G401 (cell line): ENCODE data around the gene MRPS6. TPM values are rescaled to one million over a fixed set of nuclear protein-coding genes. Genes with fewer than 3 reads are reported as not detected.

ENCODE experiments used
- DNase-seq: peaks from one replicate; pipeline ENCODE4 v3.0.0-alpha.2; 2015; ENCODE audit warnings: low spot score
- in situ Hi-C: cut with HindIII; loops from 2 replicates; pipeline ENCODE4 v1.10.0; 2016; ENCODE audit warnings: low sequenced_read_pairs, mixed read lengths
- total RNA-seq: library from RNA; depleted of rRNA; stranded (reverse); fragments of >200 nt; shearing (Covaris generic); gene quantifications from 2 replicates; pipeline ENCODE4 v1.2.3, GENCODE V29; 2014; rRNA removed

The MRPS6 gene
- total RNA-seq: 53.8 and 118 TPM in 2 replicates

DNA sequence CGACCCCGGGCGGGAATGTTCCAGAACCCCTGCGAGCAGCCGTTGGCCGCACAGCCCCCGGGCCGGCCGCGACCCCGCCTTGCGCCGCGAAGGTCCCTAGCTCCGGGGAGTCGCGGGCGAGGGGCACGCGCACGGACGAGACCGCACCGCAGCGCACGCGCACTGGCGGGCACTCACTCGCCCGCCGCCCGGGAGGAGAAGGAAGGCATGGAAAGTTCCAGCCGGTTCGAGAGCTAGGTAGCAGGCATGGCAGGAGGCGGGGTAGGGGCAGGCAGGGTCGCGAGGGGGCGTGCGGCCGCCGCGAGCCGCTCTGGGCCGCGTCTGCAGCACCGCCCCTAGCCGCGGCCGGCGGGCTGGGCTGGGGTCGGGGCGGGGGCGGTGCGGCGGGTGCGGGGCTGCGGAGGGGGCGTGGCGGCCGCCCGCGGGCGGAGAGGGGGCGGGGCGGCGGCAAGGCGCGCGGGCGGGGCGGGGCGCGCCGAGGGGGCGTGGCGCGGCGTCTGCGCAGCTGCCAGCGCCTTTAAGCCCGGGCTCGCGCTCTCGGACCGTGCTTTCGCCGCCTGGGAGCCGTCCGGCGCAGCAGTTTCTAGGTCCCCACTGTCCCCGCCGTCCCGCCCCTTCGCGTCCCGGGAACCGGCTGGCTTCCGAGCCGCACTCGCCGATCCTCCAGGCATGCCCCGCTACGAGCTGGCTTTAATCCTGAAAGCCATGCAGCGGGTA lies at the start of gene MRPS6, which contains the start of gene SLC5A3:
Gene MRPS6 (plus strand): TSS at position 547 of the 717 bp plus-strand sequence. CDS start 123 bp downstream, at position 670.
Gene SLC5A3 (plus strand): TSS at position 547 of the 717 bp plus-strand sequence. CDS start 21,621 bp downstream, outside the sequence.
- DNase-seq: peak; percentile 72

DNA sequence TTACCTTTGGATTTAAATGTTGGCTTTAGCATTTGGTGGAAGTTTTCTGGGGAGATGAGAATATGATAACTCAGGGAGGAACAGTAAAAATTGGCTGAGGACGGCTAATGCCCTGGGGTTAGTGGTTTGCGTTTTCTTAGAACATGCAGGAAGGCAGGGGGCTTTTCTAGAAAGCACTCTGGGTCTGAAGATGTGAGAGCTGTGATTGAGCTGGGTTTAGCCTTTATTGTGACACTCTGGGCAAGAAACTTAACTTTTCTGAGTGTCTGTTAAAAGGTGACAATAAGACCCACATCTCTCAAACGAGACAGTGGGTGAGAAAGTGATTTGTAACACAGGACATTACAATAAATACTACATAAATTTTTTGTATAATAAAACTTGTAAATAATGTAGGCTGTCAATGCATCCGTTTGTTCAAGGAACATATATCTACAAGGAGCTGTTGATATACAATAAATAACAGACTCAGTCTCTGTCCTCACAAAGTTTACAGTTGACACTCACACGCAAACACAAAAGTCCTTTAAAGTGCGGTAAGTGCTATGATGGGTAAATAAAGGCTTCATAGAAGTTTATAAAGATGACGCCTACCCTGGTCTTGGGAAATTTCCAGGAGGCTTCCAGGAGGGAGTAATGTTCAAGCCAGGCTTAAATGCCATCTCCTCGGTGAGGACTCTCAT lies 49.5 kb upstream of the MRPS6 start:
- in situ Hi-C loops: no loop called here
- no peak for DNase-seq

More for the DNA sequence above, at the start of gene MRPS6, which contains the start of gene SLC5A3:
- in situ Hi-C loops: no loop called here

DNA sequence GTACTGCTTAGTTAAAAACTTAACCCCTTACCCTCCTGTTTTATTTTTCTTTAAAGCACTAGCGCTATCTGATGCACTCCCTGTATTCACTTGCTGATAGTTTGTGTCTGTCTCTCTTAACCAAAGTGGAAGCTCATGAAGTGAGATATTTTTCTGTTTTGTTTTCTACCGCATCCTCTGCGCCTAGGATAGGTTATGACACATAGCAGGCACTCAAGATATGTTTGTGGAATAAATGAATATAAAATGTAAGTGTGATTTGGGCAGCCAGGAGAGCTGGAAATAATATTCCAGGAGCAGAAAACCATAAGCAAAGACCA lies 49.0 kb upstream of the MRPS6 start:
- in situ Hi-C loops: no loop called here
- no peak for DNase-seq

DNA sequence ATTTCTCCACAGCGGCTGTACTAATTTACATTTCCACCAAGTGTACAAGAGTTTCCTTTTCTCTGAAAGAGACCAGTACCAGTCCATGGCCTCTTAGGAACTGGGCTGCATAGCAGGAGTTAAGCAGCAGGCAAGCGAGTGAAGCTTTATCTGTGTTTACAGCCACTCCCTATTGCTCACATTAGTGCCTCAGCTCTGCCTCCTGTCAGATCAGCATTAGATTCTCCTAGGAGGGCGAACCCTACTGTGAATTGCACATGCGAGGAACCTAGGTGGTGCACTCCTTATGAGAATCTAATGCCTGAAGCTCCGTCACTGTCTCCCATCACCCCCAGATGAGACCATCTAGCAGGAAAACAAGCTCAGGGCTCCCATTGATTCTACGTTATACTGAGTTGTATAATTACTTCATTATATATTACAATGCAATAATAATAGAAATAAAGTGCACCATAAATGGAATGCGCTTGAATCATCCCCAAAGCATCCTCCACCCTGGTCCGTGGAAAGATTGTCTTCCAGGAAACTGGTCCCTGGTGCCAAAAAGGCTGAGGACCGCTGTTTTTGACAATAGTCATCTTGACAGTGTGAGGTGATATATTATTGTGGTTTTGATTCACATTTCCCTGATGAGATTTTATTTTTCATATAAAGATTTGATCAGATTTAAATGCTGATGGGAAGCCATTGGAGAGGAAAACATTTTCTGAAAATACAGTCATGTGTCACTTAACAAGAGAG lies 45.5 kb upstream of the MRPS6 start:
- in situ Hi-C loops: no loop called here
- DNase-seq: no peak

DNA sequence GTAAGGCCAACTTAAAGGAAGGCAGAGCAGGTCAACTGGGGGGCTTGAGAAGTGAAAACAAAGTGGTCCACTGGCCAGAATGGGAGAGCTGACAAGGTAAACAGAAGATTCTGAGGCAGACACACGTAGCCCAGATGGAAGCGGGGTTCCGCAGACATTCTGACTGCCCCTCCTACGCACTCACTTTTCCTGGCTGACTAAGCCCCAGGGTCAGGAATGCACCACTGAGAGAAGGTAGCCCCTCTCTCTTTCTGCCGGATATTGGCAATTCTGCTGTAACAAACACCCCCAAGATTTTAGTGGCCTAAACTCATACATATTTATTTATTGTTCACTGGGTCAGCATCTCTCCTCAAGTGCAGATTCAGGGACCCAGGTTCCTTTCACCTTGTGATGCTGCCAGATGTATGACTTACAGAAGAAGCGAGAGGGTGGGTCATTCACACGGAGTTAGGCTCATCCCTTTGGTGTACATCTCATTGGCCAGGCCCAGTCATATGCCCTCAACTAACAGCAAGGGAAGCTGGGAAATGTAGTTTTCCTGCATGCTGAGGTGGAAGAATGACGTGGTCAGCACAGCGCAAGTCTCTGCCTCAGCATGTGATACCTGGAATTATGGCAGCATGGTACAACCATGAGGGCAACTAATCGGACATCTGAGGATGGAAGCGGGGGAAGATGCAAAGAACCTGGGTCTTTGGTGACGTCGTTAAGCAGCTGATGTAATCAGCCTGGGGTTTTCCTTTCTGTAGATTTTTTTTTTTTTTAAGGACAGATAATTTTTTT lies 43.4 kb upstream of the MRPS6 start:
- peak; percentile 10 for DNase-seq
- in situ Hi-C loops: no loop called here

DNA sequence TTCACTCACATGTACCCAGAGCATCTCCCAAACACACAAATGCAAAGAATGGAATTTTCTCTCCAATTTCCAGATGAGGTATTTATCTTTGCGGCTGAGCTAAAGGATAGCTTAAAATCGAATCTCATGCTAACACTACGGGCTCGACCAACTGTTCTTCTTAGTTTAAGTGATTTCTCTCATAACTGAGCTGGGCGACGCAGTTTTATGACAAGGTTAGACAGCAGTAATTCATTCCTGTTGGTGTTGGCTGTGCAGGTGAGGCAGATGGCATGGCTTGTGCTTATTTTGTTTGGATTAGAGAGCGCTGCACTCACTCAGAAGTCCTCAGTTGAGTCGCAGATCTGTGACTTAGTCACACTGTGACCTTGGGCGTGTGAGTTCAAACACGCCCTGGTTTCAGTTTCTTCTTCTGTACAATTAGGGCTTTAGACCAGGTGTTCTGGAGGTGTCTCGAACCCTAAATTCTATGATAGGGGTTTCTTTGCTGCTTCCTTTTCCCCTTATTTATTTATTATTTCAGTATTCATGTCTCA lies 41.5 kb upstream of the MRPS6 start:
- in situ Hi-C loops: no loop called here

DNA sequence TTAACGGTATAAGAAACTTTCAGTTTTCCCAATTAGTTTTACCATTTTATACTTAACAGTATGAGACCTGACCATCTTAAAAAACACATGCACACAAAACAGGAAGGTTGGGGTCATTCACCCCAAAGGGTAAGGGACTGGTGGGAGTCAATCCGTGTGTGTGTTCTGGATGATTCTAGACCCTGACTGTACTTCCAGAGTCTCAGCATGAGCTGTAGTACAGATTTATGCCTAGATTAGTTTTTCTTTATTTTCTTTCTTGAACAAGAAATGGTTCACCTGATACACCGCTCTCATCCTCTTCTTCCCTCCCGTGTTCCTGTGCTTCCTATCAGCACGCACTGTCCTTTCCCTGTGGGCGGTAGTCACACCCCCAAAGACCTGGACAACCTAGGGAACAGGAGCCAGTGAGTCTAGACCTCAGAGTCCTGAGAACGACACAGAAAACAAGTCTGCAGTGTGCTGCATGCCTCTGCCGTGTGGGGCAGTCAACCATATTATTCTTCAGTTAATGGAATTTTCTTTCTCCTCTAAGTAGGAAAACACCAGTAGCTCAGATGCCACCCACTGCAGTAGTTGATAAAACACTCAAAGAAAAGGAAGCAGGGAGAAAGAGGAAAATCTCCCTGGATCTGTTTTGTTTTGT lies 38.9 kb upstream of the MRPS6 start:
- in situ Hi-C loops: no loop called here
- DNase-seq: no peak

More for the DNA sequence above, 41.5 kb upstream of the MRPS6 start:
- no peak for DNase-seq

DNA sequence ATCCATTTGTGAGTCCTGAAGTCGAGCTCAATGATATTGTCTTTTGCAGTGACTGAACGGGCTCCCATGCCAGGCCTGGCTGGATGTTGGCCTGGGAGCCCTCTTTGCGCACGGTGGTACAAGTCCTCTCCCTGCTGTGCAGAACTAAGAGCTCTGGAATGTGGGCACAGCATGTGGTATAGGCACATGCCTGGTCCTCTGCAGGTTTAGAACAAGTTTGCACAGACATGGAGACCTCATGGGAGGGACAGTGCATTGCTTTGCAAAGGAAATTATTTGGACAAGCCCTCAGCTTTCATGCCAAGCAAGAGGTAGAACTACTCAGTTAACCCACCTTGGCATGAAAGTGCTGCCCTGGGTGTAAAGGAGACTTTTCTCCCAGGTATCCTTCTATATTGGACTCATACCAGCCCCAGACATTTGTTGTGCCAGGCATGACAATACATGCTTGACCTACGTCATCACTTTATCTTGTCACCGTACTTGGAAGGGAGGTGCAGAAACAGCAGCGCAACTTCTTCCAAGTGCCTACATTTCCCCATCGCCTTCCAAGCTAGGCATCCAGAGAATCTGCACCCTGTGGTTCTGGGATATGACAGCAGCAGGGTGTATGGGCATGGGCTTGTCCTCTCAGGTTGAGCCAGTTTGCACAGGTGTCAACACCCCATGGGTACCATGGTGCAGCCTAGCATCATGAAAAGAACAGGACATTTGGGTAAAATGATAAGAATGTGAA lies 37.6 kb upstream of the MRPS6 start:
- DNase-seq: no peak
- in situ Hi-C loops: no loop called here

DNA sequence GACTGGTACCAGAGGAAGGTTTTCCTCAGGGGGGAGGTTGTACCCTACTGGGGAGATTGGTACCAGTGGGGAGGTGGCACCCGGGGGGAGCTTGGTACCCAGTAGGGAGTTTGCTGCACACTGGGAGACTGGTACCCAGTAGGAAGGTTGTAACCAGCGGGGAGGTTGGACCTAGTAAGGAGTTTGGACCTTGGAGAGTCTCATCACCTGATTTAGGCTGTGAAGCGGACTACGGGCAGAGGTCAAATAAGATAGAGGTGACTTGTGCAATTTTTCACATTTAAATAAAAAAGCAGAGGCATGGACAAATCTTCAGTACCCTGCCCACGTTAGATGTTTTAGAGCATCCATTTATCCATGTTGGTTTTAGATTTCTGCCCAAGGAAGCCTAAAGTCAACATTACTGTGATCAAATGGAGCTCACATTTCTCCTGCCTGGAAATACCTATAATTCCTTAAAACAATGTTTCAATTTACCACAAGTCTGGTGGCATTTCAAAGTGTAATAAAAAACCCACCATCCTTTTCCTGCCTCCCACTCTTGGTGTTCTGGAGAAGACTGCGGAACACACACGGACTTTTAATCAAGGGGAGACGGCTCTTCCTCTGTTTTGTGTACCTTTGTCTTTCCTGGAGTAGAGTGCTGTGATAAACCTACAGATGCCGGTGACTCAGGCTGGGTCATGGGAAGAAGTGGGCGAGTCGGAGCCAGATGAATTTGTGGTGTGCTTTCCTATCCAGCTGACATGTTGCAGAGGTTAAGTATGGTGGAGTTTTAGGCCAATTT lies 36.2 kb upstream of the MRPS6 start:
- in situ Hi-C loops: no loop called here
- no peak for DNase-seq

DNA sequence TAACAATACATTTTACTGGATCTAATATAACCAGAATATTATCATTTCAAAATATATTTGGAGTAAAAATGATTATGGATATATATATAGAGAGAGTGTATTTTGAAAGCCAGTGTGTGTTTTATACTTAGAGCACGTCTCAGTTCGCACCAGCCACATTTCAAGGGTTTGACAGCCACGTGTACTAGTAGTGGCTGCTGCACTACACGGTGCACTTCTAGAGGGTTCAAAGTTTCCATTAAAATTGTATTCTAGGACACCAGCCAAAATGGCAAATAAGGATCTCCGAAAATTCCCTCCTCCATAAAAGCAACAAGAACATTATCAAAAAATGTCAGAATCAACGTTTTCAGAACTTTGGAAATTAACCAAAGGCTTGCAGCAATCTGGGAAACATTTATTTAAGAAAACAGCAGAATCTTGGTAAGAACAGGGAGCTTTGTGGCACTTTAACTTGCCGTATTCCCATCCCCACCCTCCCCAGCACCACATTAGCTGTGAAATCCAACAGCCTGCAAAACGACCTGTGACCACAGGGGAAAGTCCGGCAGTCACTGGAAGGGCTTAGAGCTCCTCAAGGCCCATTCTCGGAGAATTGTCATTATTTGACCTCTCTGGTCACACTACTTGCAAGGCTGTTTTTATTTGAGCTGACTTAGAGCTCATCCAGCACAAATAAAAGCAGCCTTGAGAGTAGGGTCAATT lies 33.5 kb upstream of the MRPS6 start:
- in situ Hi-C loops: no loop called here

DNA sequence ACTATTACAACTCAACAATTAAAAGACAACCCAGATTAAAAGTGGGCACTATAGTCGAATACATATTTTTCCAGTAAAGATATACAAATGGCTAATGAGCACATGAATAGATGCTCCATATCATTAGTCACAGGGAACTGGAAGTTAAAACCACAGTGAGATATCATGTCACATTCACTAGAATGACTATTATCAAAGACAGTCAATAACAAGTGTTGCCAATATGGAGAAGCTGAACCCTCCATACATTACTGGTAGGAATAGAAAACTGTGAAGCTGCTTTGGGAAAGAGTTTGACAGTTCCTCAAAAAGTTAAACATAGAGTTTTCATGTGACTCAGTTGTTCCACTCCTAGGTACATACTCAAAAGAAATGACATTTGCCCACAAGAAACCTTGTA lies 30.6 kb upstream of the MRPS6 start:
- in situ Hi-C loops: no loop called here
- no peak for DNase-seq

More for the DNA sequence above, 33.5 kb upstream of the MRPS6 start:
- no peak for DNase-seq

DNA sequence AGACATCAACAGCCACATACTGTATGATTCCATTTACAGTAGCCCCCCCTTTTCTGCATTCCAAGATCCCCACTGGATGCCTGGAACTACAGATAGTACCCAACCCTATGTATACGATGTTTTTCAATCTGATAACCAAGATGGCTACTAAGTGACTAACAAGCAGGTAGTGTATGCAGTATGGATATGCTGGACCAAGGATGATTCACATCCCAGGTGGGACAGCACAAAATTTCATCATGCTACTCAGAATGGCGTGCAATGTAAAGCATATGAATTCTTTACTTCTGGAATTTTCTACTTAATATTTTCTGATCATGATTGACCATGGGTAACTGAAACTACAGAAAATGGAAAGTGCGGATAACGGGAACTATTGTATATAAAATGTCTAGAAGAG lies 30.0 kb upstream of the MRPS6 start:
- in situ Hi-C loops: no loop called here
- DNase-seq: no peak

DNA sequence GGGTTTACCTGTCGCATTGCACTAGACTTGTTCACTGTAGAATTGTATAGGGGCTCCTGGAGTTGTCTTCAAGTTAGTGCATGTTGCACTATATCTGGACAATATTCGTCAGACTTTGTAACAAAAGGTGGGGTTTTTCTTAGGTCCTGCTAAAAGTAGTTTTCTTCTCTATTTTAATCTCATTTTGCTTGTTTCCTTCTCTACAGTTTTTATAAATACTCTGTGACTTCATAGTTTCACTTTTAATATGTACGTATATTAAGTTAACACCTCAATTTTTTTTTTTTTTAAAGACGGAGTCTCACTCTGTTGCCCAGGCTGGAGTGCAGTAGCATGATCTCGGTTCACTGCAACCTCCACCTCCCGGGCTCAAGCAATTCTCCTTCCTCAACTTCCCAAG lies 26.5 kb upstream of the MRPS6 start:
- DNase-seq: no peak
- in situ Hi-C loops: no loop called here

DNA sequence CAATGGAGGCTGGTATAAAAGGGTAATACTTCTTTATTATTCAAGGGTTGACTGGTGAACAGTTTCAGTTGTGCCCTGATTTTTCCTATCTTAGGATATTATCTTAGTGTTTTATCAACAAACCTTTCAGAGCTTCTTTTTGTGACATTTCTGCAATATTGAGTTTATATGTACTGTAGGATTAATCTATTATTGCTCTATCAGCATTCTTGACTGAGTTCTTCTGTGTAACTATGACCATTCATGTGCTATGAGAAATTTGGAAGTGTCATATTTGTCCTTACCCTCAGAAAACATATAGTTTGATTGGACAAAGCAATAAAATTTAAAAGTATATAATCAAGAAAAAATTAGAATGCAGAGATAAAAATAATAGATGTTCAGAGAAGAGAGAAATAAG lies 25.5 kb upstream of the MRPS6 start:
- DNase-seq: no peak
- in situ Hi-C loops: no loop called here

DNA sequence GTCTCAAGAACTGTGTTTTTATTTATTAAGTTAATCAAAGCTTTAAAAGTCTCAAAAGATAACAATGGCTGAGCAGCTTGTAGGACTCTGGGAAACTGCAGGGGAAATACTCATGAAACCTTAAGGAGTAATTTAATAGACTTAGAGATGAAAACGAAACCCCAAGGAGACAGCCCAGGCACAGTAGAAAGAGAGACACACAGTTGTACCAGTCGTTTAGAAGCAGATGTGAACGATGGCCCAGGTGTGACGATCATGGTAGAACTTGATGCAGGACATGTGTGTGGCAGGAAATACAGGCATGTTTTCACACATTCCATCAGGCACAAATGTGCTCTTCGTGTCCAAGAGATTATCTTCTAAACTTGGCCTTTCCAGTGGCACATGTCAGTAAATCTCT lies 21.2 kb upstream of the MRPS6 start:
- DNase-seq: no peak
- in situ Hi-C loops: no loop called here

DNA sequence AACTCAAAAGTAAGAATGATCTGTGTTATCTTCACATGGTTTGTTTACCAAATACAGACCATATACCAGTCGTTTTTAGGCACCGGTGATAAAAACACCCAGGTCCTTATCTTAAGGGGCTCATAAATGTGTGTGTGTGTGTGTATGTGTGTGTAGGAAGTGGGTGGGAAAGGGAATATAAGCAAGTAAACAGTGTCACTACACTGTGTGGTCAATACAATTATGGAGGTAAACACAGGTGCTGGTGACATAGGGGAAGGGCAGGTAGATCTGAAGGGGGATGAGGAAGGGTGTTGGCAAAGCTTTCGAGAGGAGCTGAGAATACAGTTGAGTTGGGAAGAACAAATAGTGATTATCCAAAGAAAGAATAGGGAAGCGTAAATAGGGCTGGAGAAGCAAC lies 19.1 kb upstream of the MRPS6 start:
- in situ Hi-C loops: no loop called here
- no peak for DNase-seq

DNA sequence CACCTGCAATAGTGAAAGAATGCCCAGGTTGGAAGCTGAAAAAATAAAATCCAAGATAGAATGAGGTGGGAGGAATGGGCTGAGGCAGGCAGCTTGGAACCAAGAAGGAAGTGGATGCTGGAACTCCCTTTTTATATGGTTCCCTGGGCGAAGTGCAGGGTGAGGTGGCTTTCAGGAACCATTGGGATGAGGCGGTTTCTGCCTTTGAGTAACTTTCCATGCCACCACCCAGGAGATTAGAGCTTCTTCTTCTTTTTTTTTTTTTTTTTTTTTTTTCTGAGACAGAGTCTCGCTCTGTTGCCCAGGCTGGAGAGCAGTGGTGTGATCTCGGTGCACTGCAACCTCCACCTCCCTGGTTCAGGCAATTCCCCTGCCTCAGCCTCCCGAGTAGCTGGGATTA lies 17.8 kb upstream of the MRPS6 start:
- in situ Hi-C loops: no loop called here
- no peak for DNase-seq
